Ovary (tissue), 3 donors: Measurements from ENCODE around the gene RBBP8NL.

Experiments
- CTCF ChIP-seq, 3 donors: fragments of 450-650 bp in 2 of 3; fragments of 200-600 bp in 1 of 3; IDR thresholded peaks; one replicate each; pipeline versions ENCODE4 v1.5.1 to v1.8.0; 2016 to 2022; ENCODE audit warnings: antibody characterized with exemption in 3 of 3, mild to moderate bottlenecking in 1 of 3
- EP300 ChIP-seq: sonication (generic); formaldehyde crosslinking; IDR thresholded peaks from one replicate; pipeline ENCODE4 v1.6.1; 2017; ENCODE audit warnings: antibody characterized with exemption
- POLR2A ChIP-seq: fragments of 450-650 bp; IDR thresholded peaks from one replicate; pipeline ENCODE4 v1.6.1; 2017; ENCODE audit warnings: antibody characterized with exemption, mild to moderate bottlenecking, moderate library complexity
- donor health status: DM: no; HTN: no; CAD: no.

- no peak for TF ChIP-seq CTCF (IDR thresholded peaks at IDR 0.05)
- TF ChIP-seq POLR2A, result no peak
- TF ChIP-seq EP300, result no peak
These were observed 39.6 kb upstream of the RBBP8NL start for GRCh38 chr20:62466806-62467537.
